SIG-M5 (cell line): Measurements from ENCODE around the gene GKN2.
"Not testable (repeated sequence)": the region's sequence is repeated elsewhere in the genome, so short reads cannot be mapped to it uniquely, and the experiment has no call there.

Source experiments
- DNase-seq: peaks from one replicate; lab custom pipeline; 2025; lab: John Stamatoyannopoulos, UW

GKN2 gene

DNA sequence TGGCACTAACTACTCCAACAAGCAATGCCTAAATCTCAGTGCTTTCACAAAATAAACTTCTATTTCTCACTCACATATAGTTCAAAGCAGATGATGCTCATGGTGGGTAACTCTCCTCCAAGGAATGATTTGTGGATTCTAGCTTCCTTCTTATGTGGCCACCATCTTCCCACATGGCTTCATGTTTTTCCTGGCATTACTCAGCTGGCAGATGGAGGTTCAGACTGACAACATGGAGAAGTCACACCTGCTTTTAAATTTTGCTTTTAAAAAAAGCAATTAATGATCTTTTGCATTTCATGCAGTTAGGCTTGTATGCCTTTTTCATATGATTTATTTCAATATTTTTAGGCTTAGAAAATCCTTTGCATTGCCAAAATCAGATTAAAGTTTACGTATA, 6.3 kb upstream of the GKN2 start:
- no peak for DNase-seq

DNA sequence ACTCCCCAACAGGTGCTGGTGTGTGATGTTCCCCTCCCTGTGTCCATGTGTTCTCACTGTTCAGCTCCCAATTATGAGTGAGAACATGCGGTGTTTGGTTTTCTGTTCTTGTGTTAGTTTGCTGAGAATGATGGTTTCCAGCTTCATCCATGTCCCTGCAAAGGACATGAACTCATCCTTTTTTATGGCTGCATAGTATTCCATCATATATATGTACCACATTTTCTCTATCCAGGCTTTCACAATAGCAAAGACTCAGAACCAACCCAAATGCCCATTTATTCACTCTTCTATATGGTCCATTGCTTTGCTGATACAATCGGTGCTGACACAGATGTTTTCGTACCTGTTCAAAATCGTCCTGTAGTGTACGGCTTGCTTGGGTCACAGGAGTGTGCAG, 2.7 kb upstream of the GKN2 start:
- not testable (repeated sequence) for DNase-seq

DNA sequence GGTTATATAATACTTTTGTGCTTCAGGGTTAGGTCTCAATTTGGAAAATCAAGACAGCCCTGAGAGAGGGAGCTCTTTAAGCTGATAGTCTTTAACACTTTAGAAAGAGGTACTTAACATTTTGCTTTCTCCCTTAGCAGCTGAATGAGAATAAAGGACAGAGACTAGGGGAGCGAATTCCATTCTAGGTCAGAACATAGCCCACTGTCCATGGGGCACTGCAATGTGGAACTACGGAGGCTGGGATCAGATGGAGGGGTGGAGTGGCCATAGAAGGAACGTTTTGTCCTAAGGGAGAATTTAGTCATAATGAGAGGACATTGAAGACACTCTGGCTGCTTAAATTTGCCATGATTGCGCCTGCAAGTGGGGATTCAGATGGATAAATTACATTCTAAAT, 794 bp downstream of the GKN2 start:
- DNase-seq: no peak

DNA sequence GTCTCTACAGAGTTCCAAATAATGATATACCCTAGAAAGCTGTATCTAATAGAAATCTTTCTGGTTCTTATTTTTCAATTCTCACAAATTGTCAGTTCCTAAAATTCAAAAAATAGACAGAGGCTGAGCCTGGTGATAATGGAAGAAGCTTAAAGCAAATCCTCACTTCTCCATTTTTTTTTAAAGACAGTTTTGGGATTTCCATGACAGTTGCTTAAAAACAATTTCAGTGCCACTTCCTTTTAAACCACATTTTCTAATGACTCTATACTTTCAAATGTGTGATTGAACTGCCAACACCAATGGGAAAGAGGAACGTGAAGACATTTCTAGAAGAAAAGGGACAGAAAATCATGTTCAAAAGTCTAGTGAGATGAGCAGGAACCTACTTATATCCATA, 4.0 kb downstream of the GKN2 start:
- DNase-seq: peak; percentile 26

DNA sequence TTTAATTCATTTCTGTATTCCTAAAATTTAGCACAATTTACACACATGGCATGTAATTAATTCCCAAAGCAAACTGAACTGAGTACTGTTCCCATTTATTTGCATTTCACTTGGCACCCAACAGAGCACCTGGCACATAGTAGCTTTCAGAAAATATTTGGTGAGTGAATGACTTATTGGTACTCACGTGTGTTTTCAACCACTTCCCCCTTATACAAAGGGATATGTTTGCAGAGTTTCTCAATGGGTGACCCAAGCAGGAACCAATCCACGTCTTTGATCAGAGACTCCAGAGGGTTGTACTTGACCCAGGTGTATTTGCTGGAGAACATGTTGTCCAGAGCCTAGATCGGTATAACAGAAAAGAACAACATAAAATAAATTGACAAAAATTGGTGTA, 6.6 kb downstream of the GKN2 start:
- DNase-seq: no peak

DNA sequence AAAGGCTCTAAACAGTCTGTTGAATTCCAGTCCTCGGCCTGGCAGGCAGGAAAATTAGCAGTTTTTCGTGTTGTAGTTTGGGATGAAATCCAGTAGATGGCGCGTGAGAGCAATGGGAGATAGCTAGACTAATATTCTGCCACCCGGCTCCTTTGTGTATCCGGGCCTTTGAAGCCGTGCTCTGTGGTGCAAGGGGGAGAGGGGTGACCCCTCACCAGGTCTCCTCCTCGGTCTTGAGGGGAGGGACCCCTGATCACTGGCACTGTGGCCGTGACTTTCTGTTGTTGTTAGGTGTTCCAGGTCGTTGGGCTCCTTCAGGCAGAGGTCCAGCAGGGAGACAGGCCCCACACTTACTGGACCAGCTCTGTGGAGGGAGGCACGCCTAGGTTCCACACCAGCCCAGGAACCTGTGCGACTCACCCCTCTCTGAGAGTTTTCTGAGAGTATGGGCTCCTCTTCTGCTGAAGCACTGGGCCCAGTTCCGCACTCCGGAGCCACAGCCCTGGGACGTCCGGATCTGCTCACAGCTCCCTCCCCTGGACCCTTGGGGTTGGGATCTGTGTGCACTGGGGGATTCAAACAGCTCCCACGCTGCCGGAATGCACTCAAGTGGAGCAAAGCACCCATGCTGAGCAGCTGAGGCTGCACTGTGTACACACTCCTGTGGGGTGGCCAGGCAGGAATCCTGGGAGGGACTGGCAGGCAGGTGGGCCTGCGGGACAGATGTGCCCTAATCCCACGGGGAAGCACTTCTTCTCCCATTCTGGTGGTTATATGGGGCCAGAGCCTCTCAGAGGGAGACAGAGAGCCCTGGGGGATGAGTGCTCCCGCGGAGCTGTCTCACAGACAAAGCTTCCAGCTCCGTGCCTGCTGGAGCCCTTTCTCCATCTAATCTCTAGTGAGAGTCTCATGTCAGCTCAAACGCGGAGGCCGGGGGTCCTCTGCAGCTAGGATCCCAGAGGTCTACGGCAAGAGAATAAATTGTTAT, 8.8 kb downstream of the GKN2 start:
- DNase-seq: no peak

DNA sequence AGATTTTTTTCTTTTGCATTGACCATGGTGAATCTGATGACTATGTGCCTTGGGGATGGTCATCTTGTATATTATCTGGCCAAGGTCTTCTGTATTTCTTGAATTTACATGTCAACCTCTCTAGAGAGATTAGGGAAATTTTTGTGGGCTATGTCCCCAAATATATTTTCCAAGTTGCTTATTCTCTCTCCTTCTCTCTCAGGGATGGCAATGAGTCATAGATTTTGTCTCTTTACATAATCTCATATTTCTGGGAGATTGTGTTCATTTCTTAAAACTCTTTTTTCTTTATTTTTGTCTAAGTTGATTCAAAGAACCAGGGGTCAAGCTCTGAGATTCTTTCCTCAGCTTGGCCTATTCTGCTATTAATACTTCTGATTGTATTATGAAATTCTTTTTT, 9.9 kb downstream of the GKN2 start:
- no peak for DNase-seq

DNA sequence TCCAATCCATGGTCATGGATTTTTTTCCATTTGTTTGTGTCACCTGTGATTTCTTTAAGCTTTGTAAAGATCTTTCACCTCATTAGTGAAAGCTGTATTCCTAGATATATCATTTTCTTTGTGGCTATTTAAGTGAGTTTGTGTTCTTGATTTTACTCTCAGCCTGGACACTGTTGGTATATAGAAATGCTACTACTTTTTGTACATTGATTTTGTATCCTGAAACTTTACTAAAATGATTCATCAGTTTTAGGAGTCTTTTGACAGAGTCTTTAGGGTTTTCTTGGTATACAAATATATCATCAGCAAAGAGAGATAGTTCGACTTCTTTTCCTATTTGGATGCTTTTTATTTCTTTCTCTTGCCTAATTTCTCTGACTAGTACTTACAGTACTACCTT, 12.3 kb downstream of the GKN2 start:
- DNase-seq: no peak

DNA sequence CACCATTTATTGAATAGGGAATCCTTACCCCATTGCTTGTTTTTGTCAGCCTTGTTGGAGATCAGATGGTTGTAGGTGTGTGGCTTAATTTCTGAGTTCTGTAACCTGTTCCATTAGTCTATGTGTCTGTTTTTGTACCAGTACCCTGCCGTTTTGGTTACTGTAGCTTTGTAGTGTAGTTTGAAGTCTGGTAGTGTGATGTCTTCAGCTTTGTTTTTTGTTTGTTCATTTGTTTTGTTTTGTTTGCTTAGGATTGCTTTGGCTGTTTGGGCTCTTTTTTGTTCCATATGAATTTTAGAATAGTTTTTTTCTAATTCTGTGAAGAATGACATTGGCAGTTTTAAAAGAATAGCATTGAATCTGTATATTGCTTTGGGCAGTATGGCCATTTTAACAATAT, 12.7 kb downstream of the GKN2 start:
- no peak for DNase-seq

DNA sequence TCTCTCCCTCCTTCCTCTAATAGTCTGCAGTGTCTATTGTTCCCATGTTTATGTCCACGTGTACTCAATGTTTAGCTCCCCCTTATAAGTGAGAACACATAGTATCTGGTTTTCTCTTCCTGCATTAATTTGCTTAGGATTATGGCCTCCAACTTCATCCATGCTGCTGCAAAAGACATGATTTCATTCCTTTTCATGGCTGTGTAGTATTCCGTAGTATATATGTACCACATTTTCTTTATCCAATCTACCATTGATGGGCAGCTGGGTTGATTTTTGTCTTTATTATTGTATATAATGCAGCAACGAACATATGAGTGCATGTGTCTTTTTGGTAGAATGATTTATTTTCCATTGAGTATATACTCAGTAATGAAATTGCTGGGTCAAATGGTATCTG, 13.8 kb downstream of the GKN2 start:
- DNase-seq: no peak

DNA sequence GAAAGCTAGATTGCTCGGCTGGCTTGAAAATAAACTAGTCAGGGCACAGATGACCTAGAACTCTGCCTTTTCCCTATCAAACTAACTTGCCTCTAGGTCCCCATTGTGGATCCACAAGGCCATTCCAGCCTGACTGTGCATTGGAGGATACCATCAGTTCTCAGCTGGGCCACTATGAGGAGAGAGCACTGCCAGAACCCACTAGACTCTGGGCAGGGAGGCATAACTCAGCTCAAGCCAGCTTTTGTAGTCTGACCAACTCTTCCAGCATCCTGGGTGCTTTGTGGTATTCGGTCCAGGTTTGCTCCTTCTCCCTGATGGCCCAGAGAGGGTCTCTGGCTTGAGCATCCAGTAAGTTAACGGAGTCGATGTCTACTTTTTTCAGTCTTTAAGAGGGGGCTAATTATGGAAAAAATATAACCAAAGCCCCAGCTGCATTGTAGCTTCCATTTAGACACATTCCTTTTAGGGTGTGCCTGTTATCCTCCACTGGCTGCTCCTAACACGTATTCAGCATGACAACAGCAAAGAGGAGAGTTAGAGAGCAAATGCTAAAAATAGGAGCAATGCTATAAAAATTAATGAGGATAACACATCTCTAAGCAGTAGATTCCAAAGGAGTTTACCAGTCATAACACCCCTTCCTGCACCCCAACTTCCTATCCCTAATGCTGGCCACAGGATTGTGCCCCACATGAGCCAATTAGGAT, 15.2 kb downstream of the GKN2 start:
- DNase-seq: no peak

DNA sequence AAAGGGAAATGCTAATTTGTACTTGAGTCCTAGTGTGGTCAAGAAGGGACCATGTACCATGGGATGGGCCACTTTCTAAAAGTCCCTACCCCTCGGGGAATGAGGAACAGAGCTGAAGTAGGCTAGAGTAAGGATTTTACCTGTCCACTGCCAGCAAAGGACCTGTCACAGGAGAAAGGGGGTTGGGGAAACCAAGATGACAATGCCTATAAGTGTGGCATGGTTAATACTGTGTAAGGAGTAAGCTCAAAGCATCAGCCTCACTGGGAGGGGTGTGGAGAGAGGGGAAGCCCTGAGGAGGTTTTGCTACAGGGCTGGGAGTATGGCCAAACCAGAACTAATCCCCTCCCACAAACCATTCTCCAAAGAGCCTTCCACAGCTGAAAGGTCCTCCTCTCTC, 15.8 kb downstream of the GKN2 start:
- no peak for DNase-seq

DNA sequence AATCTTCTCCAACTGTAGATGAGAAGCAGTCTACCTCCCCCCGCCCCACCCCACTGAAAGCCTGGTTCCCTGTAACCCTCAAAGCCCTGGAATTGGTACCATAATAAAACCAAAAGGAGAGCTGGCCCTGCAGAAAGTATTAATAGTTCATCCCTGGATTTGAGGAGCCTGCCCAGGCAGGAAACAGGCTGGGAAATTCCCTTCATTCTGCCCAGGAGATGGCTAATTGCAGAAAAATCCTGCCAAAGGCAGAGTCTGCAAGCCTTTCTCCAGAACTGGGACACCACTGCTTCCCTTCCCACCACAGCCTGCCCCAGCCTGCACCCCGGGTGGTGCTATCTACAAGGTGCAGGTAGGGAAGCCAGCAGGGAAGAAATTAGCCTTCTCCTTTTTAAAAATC, 16.3 kb downstream of the GKN2 start:
- no peak for DNase-seq

DNA sequence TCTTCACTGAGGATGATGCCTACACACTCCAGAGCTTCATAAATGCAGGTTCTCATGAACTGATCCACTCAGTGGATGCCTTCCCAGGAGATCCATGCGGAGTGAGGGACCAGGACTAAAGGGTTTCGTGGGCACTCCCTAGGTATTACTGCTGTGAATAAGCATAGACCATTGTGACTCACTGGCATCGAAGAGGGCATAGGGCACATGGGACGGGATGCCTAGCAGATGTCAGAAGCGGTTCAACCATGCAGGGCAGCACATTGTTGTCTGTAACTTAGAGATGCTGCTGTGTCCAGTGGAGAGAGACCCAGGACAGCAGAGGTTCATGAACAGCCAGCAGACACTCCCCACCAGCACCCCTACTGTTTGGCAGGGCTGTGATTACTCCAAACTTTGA, 17.2 kb downstream of the GKN2 start:
- DNase-seq: no peak

DNA sequence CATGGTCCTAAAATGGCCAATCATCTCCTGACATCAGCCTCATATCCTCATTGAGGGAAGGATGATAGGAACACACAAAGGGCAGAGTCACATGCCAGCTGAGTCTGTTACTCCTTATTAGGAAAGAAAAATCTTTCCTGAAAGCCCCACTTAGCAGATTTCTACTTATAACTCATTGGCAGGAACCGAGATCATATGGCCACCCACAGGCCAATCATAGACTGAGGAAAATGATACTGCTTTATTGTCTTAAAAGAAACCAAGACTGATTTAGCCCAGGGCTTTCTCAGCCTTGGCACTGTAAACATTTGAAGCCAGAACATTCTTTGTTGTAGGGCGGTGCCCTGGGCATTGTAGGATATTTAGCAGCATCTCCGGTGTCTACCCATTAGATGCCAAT, 18.7 kb downstream of the GKN2 start:
- DNase-seq: no peak

DNA sequence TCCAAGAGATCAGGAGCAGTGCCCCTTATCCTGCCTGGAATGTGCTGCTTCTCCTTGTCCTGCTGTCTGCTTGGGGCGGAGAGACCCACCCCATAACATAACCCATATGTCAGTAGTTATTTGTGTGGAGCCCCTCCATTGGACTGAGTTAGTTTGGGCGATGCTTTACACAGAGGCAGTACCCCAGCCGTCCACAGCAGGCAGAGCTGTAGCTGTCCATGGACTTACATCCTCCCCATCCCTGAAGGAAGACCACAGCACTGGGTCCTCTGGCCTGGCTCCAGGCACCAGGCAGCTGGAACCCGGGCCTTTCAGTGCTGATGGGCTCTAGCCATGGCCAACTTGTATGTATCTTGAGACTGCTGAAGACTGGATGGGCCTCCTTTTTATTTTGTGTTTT, 20.3 kb downstream of the GKN2 start:
- no peak for DNase-seq

DNA sequence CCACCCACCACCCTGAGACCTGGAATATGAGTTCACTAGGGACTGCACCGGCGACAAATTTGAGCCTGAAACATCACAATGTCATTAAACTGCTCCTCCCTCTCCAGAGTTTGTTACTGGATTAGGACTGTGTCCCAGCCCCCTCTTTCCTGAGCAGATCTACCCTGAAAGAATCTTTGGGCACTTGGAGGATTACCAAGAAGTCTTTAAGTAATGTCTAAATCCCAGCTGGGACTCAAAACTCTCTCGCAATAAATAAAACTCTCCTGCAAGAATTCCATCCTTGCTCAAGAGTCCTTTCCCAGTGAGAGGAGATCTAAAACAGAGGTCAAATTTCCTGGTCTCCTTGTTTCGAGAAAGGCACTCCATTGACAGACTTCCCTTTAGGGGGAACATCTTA, 20.9 kb downstream of the GKN2 start:
- DNase-seq: no peak

DNA sequence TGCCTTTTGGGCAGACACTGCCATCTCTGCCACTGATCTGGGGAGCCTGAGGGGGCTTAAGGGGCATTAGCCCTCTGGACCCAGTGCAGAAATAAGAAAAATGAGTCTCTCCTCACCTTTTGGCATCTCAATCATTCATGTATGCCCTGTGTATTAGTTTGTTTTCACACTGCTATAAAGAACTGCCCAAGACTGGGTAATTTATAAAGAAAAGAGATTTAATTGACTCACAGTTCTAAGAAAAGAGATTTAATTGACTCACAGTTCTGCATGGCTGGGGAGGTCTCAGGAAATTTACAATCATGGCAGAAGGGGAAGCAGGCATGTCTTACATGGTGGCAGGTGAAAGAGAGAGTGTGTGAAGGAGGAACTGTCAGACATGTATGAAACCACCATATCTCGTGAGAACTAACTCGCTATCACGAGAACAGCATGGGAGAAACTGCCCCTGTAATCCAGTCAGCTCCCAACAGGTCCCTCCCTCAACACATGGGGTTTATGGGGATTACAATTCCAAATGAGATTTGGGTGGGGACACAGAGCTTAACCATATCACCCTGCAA, 21.5 kb downstream of the GKN2 start:
- no peak for DNase-seq

DNA sequence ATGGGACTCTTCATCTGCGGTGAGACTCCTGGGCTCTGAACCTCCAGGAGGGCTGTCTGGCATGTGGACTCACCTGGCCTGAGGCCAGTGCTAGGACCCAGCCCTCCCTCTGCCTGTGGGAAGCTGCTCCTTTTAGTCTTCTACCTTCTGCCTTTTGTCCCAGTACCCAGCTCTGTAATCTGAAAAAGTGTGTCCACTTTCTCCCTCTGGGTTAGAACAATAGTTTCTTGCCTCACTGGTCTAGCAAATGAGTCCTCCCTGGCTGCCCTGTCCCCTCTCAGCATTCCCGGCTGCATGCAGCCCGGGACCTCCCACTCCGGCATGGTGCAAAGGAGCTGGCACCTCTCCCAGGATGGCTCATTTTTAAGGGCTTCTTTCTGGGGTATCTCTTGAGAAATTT, 25.9 kb downstream of the GKN2 start:
- no peak for DNase-seq

DNA sequence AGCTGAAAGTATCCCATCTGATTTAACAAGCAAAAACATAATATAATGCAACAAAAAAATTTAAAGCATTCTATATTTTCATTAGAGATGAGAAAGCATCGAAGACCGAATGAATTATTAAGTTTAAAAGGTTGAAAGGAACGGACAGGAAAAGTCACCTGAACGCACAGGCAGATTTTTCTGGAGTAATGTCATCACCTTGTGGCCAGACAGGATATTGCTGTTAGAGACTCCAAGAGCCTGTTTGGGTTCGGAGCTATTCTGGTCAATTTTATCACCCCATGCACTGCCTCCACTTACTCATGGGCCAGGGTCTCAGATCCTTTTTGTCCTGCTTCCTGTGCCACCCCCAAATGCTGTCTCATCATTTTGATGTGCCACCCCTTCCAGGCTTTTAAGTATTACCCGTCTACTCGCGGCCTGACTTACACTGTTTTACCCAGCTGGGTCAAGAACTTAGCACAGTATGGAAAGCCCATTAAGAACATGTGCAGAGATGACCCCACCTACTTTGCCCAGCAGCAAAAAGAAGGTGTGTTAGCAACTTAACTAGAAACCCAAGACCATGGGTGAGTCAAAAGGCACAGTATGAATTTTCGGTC, 27.3 kb downstream of the GKN2 start:
- DNase-seq: no peak

DNA sequence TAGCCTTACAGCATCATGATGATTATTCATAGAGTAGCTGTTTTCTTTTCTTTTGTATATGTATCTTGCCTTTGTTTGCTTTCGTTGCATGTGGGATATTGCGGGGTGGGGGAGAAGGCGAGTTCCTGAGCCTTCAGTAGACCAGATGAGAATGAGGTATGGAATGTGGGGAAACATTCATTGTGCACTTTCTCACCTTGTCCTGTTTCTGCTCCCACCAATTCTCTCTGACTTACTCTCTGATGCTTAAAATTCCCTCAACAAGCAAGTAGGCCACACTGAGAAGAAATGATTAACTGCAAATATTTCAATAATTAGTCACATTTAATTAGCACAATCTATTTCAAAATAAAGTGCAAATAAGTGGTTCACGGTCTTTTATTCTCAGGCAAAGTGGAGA, 31.0 kb downstream of the GKN2 start:
- no peak for DNase-seq

DNA sequence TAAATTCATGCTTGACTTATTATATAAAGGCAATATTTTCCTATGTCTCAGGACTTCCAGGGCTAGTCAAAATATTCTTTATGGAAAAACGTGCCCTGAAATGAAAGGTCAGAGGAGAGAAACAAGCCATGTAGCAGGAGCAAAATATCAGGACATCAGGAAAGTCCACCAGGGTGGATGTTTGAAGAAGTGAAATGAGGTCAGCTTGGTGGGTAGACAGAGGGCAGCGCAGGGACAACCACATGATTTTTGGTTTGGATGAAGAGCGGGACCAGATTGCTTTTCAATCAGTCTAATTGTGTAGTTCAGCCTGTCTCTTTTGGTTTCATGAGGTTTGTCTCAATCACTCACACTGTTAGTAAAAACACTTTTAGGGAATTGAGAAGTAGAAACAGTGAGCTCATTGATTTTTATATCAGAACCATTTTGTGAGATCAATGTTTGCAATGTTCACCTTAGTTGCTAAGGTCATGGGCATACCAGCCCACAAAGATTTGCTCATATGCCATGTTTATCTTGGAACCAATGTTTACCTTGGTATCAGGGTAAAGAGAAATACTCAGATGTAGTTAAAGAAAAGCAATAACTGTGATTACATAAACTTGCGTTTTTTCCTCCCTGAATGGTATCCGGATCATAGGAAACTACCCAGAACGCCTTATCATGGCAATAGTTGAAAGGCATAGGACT, 32.1 kb downstream of the GKN2 start:
- DNase-seq: no peak
